ENCODE measurements around the gene MGAT5. TPM values are rescaled to one million over a fixed set of nuclear protein-coding genes. Genes with fewer than 3 reads are reported as not detected.

MGAT5 gene
- total RNA-seq, 6 experiments from 2014 or later: 4.5 to 16.0 (median 10.0) TPM

GRCh38 chr2:134249755-134250154 lies 4.1 kb upstream of the MGAT5 start:
- ATAC-seq: no peak
- intact Hi-C loops (cut with DNase I): no loop called here

GRCh38 chr2:134250840-134251461 lies 2.9 kb upstream of the MGAT5 start:
- peaks cover 0 to 8% (median 0%) of the 10 kb centered on the region in 4 donors for H3K4me1 ChIP-seq
- no peak overlapping the region for H3K4me3 ChIP-seq
- TF ChIP-seq, protein P1, sequence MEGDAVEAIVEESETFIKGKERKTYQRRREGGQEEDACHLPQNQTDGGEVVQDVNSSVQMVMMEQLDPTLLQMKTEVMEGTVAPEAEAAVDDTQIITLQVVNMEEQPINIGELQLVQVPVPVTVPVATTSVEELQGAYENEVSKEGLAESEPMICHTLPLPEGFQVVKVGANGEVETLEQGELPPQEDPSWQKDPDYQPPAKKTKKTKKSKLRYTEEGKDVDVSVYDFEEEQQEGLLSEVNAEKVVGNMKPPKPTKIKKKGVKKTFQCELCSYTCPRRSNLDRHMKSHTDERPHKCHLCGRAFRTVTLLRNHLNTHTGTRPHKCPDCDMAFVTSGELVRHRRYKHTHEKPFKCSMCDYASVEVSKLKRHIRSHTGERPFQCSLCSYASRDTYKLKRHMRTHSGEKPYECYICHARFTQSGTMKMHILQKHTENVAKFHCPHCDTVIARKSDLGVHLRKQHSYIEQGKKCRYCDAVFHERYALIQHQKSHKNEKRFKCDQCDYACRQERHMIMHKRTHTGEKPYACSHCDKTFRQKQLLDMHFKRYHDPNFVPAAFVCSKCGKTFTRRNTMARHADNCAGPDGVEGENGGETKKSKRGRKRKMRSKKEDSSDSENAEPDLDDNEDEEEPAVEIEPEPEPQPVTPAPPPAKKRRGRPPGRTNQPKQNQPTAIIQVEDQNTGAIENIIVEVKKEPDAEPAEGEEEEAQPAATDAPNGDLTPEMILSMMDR (IDR thresholded peaks at IDR 0.05): no peak
- TF ChIP-seq POLR2A (IDR thresholded peaks at IDR 0.05): no peak
- WGBS (ENCODE audit: insufficient coverage, low coverage, low lambda C conversion rate, missing lambda C conversion rate): 66% methylated on average over 6 of the region's 8 CpGs
- no peaks in the 10 kb centered on the region for H3K36me3 ChIP-seq
- DNase-seq (no peak), ATAC-seq (no peak)
- H3K9me3 ChIP-seq: no peaks in the 10 kb centered on the region
- intact Hi-C loops (cut with DNase I): no loop called here
- H3K27ac ChIP-seq: no peak overlapping the region
- H3K27me3 ChIP-seq: no peaks in the 10 kb centered on the region

More at GRCh38 chr2:134249755-134250154, 4.1 kb upstream of the MGAT5 start:
- peaks cover 0 to 8% (median 0%) of the 10 kb centered on the region in 4 donors for H3K4me1 ChIP-seq
- no peak overlapping the region for H3K27ac ChIP-seq
- H3K4me3 ChIP-seq: no peak overlapping the region
- no peaks in the 10 kb centered on the region for H3K36me3 ChIP-seq
- DNase-seq: no peak
- 79% methylated on average over 2 of the region's 2 CpGs for WGBS (ENCODE audit: insufficient coverage, low coverage, low lambda C conversion rate, missing lambda C conversion rate)
- TF ChIP-seq, protein P1 (IDR thresholded peaks at IDR 0.05): no peak
- no peak for TF ChIP-seq POLR2A (IDR thresholded peaks at IDR 0.05)
- H3K27me3 ChIP-seq: no peaks in the 10 kb centered on the region
- no peaks in the 10 kb centered on the region for H3K9me3 ChIP-seq

DNA sequence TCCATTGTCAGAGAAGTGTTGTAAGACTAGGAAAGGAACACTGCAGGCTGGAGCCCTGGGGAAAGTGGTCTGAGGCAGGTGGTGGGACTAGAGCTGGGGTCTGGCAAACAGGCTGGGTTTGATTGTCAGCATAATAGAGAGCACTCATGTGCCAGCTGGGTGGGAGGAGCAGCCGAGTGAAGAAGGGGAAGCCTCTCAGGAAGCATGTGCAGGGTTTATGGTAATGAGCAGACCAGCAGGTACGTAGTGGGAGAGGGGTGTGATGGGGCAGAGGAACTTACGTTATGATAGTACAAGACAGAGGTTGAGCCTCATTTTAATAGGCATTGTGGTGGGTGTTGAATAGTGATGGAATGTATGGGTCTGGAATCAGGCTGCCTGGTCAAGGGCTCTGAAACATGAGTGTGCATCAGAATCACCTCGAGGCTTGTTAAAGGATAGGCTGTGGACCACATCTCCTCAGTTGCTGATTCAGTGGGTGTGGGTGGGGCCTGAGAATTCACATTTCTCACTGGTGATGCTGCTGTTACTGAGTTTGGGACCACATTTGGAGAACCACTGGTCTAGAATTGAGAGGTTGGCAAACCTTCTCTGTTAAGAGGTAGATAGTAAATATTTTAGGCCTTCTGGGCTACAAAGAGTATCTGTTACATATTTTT lies 1.7 kb upstream of the MGAT5 start:
- no peak overlapping the region for H3K4me3 ChIP-seq
- DNase-seq (no peak), ATAC-seq (no peak)
- H3K9me3 ChIP-seq: no peaks in the 10 kb centered on the region
- H3K27me3 ChIP-seq: no peaks in the 10 kb centered on the region
- no peak overlapping the region for H3K27ac ChIP-seq
- H3K4me1 ChIP-seq: peaks cover 0 to 8% (median 0%) of the 10 kb centered on the region in 4 donors
- intact Hi-C loops (cut with DNase I): no loop called here
- TF ChIP-seq POLR2A (IDR thresholded peaks at IDR 0.05): no peak
- TF ChIP-seq, protein P1 (IDR thresholded peaks at IDR 0.05): no peak
- 72% methylated on average over 3 of the region's 4 CpGs for WGBS (ENCODE audit: insufficient coverage, low coverage, low lambda C conversion rate, missing lambda C conversion rate)
- H3K36me3 ChIP-seq: no peaks in the 10 kb centered on the region

GRCh38 chr2:134253117-134253704 lies 661 bp upstream of the MGAT5 start:
- DNase-seq (no peak), ATAC-seq (no peak)
- WGBS (ENCODE audit: insufficient coverage, low coverage, low lambda C conversion rate, missing lambda C conversion rate): 89% methylated on average over 2 of the region's 4 CpGs
- Histone ChIP-seq H3K9me3 (no peaks in the 10 kb centered on the region), H3K4me1 (peaks cover 0 to 17% (median 5%) of the 10 kb centered on the region in 4 donors), H3K27me3 (no peaks in the 10 kb centered on the region), H3K36me3 (no peaks in the 10 kb centered on the region), H3K4me3 (no peak overlapping the region), H3K27ac (no peak overlapping the region)
- no peak for TF ChIP-seq POLR2A (IDR thresholded peaks at IDR 0.05)
- TF ChIP-seq, protein P1 (IDR thresholded peaks at IDR 0.05): no peak
- intact Hi-C loops (cut with DNase I): no loop called here
